Measurements from ENCODE around the gene SIGLEC14. TPM values are rescaled to one million over a fixed set of nuclear protein-coding genes. Genes with fewer than 3 reads are reported as not detected.
A peak's percentile ranks its signal among the peaks of the same experiment; 100 is the strongest.
"Not testable (repeated sequence)": the region's sequence is repeated elsewhere in the genome, so short reads cannot be mapped to it uniquely, and the experiment has no call there.

Gene SIGLEC14
- total RNA-seq, 2 experiments from 2014 or later: not detected

DNA sequence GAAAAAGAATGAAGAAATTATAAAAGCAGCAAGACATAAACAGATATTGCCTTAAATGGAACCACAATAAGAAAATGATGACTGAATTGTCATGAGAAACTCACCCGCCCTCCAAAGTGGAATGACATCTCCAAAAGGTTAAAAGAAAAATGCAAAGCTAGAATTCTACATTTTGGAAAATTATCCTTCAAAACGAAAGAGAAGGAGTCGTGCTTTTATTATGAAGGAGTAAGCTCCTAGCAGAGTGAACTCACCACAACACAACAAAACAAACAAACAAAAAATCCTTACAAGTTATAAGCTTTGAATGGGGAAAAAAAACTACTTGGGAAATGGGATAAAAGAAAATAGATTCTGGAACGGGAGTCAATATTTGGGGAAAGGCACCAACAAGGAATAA is 6.7 kb downstream of the SIGLEC14 start:
- intact Hi-C loops (cut with micrococcal nuclease; ENCODE audit: unreplicated experiment): no loop called here
- H3K9me2 ChIP-seq (ENCODE audit: insufficient read depth, low read length): no peaks in the 10 kb centered on the region
- no peaks in the 10 kb centered on the region for H3K79me2 ChIP-seq (ENCODE audit: insufficient read depth, low read depth, low read length)
- no peak overlapping the region for H3K4me2 ChIP-seq (ENCODE audit: low read length)
- no peaks in the 10 kb centered on the region for H3K36me3 ChIP-seq (ENCODE audit: insufficient read depth, low read length)
- no peaks in the 10 kb centered on the region for H4K20me1 ChIP-seq (ENCODE audit: insufficient read depth, low read length)
- no peak overlapping the region for H3K27ac ChIP-seq (ENCODE audit: low read depth, low read length, poor library complexity, severe bottlenecking)
- TF ChIP-seq, protein P1, sequence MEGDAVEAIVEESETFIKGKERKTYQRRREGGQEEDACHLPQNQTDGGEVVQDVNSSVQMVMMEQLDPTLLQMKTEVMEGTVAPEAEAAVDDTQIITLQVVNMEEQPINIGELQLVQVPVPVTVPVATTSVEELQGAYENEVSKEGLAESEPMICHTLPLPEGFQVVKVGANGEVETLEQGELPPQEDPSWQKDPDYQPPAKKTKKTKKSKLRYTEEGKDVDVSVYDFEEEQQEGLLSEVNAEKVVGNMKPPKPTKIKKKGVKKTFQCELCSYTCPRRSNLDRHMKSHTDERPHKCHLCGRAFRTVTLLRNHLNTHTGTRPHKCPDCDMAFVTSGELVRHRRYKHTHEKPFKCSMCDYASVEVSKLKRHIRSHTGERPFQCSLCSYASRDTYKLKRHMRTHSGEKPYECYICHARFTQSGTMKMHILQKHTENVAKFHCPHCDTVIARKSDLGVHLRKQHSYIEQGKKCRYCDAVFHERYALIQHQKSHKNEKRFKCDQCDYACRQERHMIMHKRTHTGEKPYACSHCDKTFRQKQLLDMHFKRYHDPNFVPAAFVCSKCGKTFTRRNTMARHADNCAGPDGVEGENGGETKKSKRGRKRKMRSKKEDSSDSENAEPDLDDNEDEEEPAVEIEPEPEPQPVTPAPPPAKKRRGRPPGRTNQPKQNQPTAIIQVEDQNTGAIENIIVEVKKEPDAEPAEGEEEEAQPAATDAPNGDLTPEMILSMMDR (conservative IDR thresholded peaks at IDR 0.05; ENCODE audit: low read length): no peak
- no peak for TF ChIP-seq EZH2phosphoT487 (IDR thresholded peaks at IDR 0.05; ENCODE audit: borderline replicate concordance, low read depth, low read length)
- ChIA-PET CTCF (ENCODE audit: unreplicated experiment) (no interaction called here), POLR2A (no interaction called here)
- H2AFZ ChIP-seq (ENCODE audit: low read length): no peak overlapping the region
- 0 out of 2 replicates have a peak, but pooled peaks cover 5% of the 10 kb centered on the region for H3K9me3 ChIP-seq (ENCODE audit: low read length)
- no peak for DNase-seq (ENCODE audit: low spot score)
- H3K4me1 ChIP-seq (ENCODE audit: insufficient read depth, low read length, poor library complexity, severe bottlenecking): peaks cover 6% of the 10 kb centered on the region
- no TSS peak for BruUV-seq (replicated peaks)
- no peak overlapping the region for H3K4me3 ChIP-seq (ENCODE audit: low read depth, low read length, poor library complexity, severe bottlenecking)

GRCh38 chr19:51637362-51637978 is 9.2 kb downstream of the SIGLEC14 start:
- TF ChIP-seq EZH2phosphoT487 (IDR thresholded peaks at IDR 0.05; ENCODE audit: borderline replicate concordance, low read depth, low read length): no peak
- TF ChIP-seq, protein P1 (conservative IDR thresholded peaks at IDR 0.05; ENCODE audit: low read length): peak; percentile 75
- Histone ChIP-seq H2AFZ (ENCODE audit: low read length) (no peak overlapping the region), H3K4me2 (ENCODE audit: low read length) (no peak overlapping the region), H3K9me2 (ENCODE audit: insufficient read depth, low read length) (no peaks in the 10 kb centered on the region), H4K20me1 (ENCODE audit: insufficient read depth, low read length) (no peaks in the 10 kb centered on the region), H3K36me3 (ENCODE audit: insufficient read depth, low read length) (no peaks in the 10 kb centered on the region), H3K27ac (ENCODE audit: low read depth, low read length, poor library complexity, severe bottlenecking) (no peak overlapping the region), H3K9me3 (ENCODE audit: low read length) (0 out of 2 replicates have a peak, but pooled peaks cover 5% of the 10 kb centered on the region), H3K79me2 (ENCODE audit: insufficient read depth, low read depth, low read length) (no peaks in the 10 kb centered on the region), H3K4me1 (ENCODE audit: insufficient read depth, low read length, poor library complexity, severe bottlenecking) (no peaks in the 10 kb centered on the region), H3K4me3 (ENCODE audit: low read depth, low read length, poor library complexity, severe bottlenecking) (no peak overlapping the region)
- peak; percentile 23 for DNase-seq (ENCODE audit: low spot score)
- intact Hi-C loops (cut with micrococcal nuclease; ENCODE audit: unreplicated experiment): loop anchor here (1.0 kb wide), 1 partner anchor 29 kb away; no protein-coding TSS in a partner anchor
- POLR2A ChIA-PET: no interaction called here
- no TSS peak for BruUV-seq (replicated peaks)
- CTCF ChIA-PET (ENCODE audit: unreplicated experiment): no interaction called here

- no TSS peak for BruUV-seq (replicated peaks)
Measured at GRCh38 chr19:51632126-51632525, 14.5 kb downstream of the SIGLEC14 start.

DNA sequence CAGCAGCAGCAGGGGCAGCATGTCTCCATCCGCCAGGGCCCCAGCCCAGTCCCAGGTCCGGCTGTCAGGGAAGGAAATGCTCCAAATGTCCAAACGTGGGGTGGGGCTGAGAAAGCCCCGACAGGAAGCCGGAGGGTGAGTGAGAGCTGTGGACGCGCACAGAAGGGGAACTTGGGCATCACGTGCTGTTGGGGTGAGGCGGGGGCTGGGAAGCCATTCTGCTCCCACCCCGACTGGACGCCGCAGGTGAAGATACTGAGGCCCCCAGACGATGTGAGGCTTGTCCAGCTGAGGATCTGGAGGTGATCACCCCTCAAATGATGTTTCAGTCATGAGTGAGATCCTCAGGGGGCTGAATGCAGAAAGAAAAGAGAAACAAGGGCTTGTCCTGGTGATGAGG is 16.3 kb downstream of the SIGLEC14 start, which contains the start of gene SIGLEC5:
Gene SIGLEC5, minus strand, starts transcription at position 87 of the 400 bp plus-strand sequence. Its CDS starts 66 bp downstream, at position 21.
- H3K9me2 ChIP-seq (ENCODE audit: insufficient read depth, low read length); H3K4me3 ChIP-seq (ENCODE audit: low read depth, low read length, poor library complexity, severe bottlenecking); BruUV-seq (replicated peaks); H3K4me1 ChIP-seq (ENCODE audit: insufficient read depth, low read length, poor library complexity, severe bottlenecking); intact Hi-C loops (cut with micrococcal nuclease; ENCODE audit: unreplicated experiment); H3K27ac ChIP-seq (ENCODE audit: low read depth, low read length, poor library complexity, severe bottlenecking); H3K36me3 ChIP-seq (ENCODE audit: insufficient read depth, low read length); H4K20me1 ChIP-seq (ENCODE audit: insufficient read depth, low read length); DNase-seq (ENCODE audit: low spot score); CTCF ChIA-PET (ENCODE audit: unreplicated experiment); POLR2A ChIA-PET; H2AFZ ChIP-seq (ENCODE audit: low read length); H3K9me3 ChIP-seq (ENCODE audit: low read length); H3K79me2 ChIP-seq (ENCODE audit: insufficient read depth, low read depth, low read length); H3K4me2 ChIP-seq (ENCODE audit: low read length): not testable (repeated sequence)

More at GRCh38 chr19:51632126-51632525, 14.5 kb downstream of the SIGLEC14 start:
- Histone ChIP-seq H4K20me1 (ENCODE audit: insufficient read depth, low read length) (no peaks in the 10 kb centered on the region), H3K27ac (ENCODE audit: low read depth, low read length, poor library complexity, severe bottlenecking) (no peak overlapping the region), H3K9me2 (ENCODE audit: insufficient read depth, low read length) (no peaks in the 10 kb centered on the region), H3K4me3 (ENCODE audit: low read depth, low read length, poor library complexity, severe bottlenecking) (no peak overlapping the region), H3K4me1 (ENCODE audit: insufficient read depth, low read length, poor library complexity, severe bottlenecking) (no peaks in the 10 kb centered on the region), H3K36me3 (ENCODE audit: insufficient read depth, low read length) (no peaks in the 10 kb centered on the region), H2AFZ (ENCODE audit: low read length) (no peak overlapping the region), H3K9me3 (ENCODE audit: low read length) (0 out of 2 replicates have a peak, but pooled peaks cover 3% of the 10 kb centered on the region), H3K79me2 (ENCODE audit: insufficient read depth, low read depth, low read length) (no peaks in the 10 kb centered on the region), H3K4me2 (ENCODE audit: low read length) (no peak overlapping the region)
- CTCF ChIA-PET (ENCODE audit: unreplicated experiment): no interaction called here
- TF ChIP-seq, protein P1 (conservative IDR thresholded peaks at IDR 0.05; ENCODE audit: low read length): no peak
- TF ChIP-seq EZH2phosphoT487 (IDR thresholded peaks at IDR 0.05; ENCODE audit: borderline replicate concordance, low read depth, low read length): no peak
- intact Hi-C loops (cut with micrococcal nuclease; ENCODE audit: unreplicated experiment): no loop called here
- DNase-seq (ENCODE audit: low spot score): no peak
- POLR2A ChIA-PET: no interaction called here

Data from OCI-LY7 (cell line).